Neutrophil (primary cell): Measurements from ENCODE around the gene BTRC.
"Not testable (repeated sequence)": the region's sequence is repeated elsewhere in the genome, so short reads cannot be mapped to it uniquely, and the experiment has no call there.

ENCODE experiments used
- H3K27ac ChIP-seq: fragments of 200-600 bp; sonication (generic); 2 replicates; pipeline ENCODE4 v1.5.1; 2016; ENCODE audit warnings: mild to moderate bottlenecking, moderate library complexity
- H3K27me3 ChIP-seq: fragments of 200-600 bp; sonication (generic); 2 replicates; pipeline ENCODE4 v1.6.0; 2016; ENCODE audit warnings: mild to moderate bottlenecking
- H3K36me3 ChIP-seq: fragments of 200-600 bp; sonication (generic); 2 replicates; pipeline ENCODE4 v1.5.1; 2017
- H3K4me1 ChIP-seq, 2 experiments: fragments of 200-600 bp in 1 of 2; sonication (generic) in 1 of 2; 1 replicate in 1 of 2; 2 replicates in 1 of 2; pipeline versions ENCODE4 v1.5.1 to v1.6.1; 2013 to 2016; ENCODE audit warnings: low read depth in 1 of 2, low read length in 1 of 2, mild to moderate bottlenecking in 1 of 2, moderate library complexity in 1 of 2; ENCODE audit not compliant: control insufficient read depth in 1 of 2, insufficient read depth in 1 of 2
- H3K4me3 ChIP-seq, 2 experiments: fragments of 200-600 bp in 1 of 2; sonication (generic) in 1 of 2; 1 replicate in 1 of 2; 2 replicates in 1 of 2; pipeline ENCODE4 v1.5.1; 2013 to 2016; ENCODE audit warnings: low read depth in 1 of 2, low read length in 1 of 2, mild to moderate bottlenecking in 1 of 2, moderate library complexity in 1 of 2
- H3K9me3 ChIP-seq: fragments of 200-600 bp; sonication (generic); 2 replicates; pipeline ENCODE4 v1.5.1; 2016
- TF ChIP-seq, protein P1 (sequence below): fragments of 200-600 bp; sonication (generic); IDR thresholded peaks from 2 replicates; pipeline ENCODE4 v1.5.1; 2016; ENCODE audit warnings: antibody characterized with exemption

Gene BTRC

GRCh38 chr10:101354328-101355071 is 535 bp downstream of the BTRC start:
- H3K27me3 ChIP-seq, result peaks cover 26% of the 10 kb centered on the region
- TF ChIP-seq, protein P1, sequence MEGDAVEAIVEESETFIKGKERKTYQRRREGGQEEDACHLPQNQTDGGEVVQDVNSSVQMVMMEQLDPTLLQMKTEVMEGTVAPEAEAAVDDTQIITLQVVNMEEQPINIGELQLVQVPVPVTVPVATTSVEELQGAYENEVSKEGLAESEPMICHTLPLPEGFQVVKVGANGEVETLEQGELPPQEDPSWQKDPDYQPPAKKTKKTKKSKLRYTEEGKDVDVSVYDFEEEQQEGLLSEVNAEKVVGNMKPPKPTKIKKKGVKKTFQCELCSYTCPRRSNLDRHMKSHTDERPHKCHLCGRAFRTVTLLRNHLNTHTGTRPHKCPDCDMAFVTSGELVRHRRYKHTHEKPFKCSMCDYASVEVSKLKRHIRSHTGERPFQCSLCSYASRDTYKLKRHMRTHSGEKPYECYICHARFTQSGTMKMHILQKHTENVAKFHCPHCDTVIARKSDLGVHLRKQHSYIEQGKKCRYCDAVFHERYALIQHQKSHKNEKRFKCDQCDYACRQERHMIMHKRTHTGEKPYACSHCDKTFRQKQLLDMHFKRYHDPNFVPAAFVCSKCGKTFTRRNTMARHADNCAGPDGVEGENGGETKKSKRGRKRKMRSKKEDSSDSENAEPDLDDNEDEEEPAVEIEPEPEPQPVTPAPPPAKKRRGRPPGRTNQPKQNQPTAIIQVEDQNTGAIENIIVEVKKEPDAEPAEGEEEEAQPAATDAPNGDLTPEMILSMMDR, result peak; percentile 9
- peak overlapping the region; percentile 75 for H3K27ac ChIP-seq
- no peaks in the 10 kb centered on the region for H3K9me3 ChIP-seq
- H3K4me1 ChIP-seq, result peaks cover 12% of the 10 kb centered on the region in 2 experiments
- no peaks in the 10 kb centered on the region for H3K36me3 ChIP-seq
- peak overlapping the region; percentile 81 to 88 for H3K4me3 ChIP-seq

DNA sequence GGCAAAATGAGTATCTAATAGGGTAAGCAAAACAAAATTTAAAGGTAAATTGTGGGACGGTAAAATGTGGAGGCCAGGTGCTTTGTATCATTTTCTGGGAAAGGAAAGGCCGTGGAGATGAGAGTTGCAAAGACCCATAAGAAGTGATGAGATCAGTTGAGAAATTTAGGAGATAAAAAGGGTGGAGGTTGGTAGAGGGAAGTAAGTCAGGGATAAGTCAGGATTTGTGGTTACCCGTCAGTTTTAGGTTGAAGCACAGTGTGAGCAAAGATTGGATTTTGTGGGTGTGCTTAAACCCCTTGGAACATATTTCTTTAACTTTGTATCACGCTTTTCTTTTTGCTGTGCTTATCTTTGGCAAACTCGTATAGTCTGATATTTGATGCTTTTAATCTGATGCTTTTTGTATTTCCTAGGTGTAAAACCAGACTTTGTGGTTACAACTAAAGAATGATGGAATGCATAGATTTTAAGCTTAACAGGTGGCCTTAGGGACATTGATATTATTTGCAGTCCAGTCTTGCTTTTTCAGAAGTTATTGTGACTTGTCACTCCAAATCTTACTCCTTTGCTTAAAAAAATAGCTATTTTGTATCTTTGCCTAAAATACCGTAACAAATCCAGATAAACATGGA is 1.2 kb downstream of the BTRC start:
- TF ChIP-seq, protein P1, result no peak
- Histone ChIP-seq H3K36me3 (no peaks in the 10 kb centered on the region), H3K4me3 (peak overlapping the region; percentile 81 to 88), H3K27ac (no peak overlapping the region), H3K9me3 (no peaks in the 10 kb centered on the region), H3K4me1 (peaks cover 12% of the 10 kb centered on the region in 2 experiments), H3K27me3 (peaks cover 19% of the 10 kb centered on the region)

GRCh38 chr10:101356132-101356531 is 2.2 kb downstream of the BTRC start:
- TF ChIP-seq, protein P1, result no peak
- H3K4me1 ChIP-seq, result peaks cover 12% of the 10 kb centered on the region in 2 experiments
- H3K27me3 ChIP-seq, result peaks cover 10% of the 10 kb centered on the region
- H3K9me3 ChIP-seq, result no peaks in the 10 kb centered on the region
- H3K27ac ChIP-seq, result no peak overlapping the region
- H3K4me3 ChIP-seq, result no peak overlapping the region
- no peaks in the 10 kb centered on the region for H3K36me3 ChIP-seq

- Histone ChIP-seq H3K4me1 (peaks cover 12% of the 10 kb centered on the region in 2 experiments), H3K9me3 (no peaks in the 10 kb centered on the region), H3K27ac (no peak overlapping the region), H3K27me3 (no peaks in the 10 kb centered on the region), H3K36me3 (no peaks in the 10 kb centered on the region), H3K4me3 (no peak overlapping the region)
- TF ChIP-seq, protein P1, result no peak
Observed at GRCh38 chr10:101357958-101358357, 4.0 kb downstream of the BTRC start.

- H3K27ac ChIP-seq, result no peak overlapping the region
- TF ChIP-seq, protein P1, result no peak
- no peaks in the 10 kb centered on the region for H3K27me3 ChIP-seq
- peaks cover 12% of the 10 kb centered on the region in 2 experiments for H3K4me1 ChIP-seq
- H3K36me3 ChIP-seq, result no peaks in the 10 kb centered on the region
- no peaks in the 10 kb centered on the region for H3K9me3 ChIP-seq
- H3K4me3 ChIP-seq, result no peak overlapping the region
Observed at GRCh38 chr10:101358706-101359300, 4.8 kb downstream of the BTRC start.

DNA sequence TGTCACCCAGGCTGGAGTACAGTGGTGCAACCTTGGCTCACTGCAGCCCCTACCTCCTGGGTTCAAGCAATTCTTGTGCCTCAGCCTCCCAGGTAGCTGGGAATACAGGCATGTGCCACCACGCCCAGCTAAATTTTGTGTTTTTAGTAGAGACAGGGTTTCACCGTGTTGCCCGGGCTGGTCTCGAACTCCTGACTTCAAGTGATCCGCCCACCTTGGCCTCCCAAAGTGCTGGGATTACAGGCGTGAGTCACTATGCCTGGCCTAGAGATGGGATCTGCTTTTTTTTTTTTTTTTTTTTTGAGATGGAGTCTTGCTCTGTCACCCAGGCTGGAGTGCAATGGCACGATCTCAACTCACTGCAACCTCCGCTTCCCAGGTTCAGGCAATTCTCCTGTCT is 6.1 kb downstream of the BTRC start:
- H3K9me3 ChIP-seq, H3K27me3 ChIP-seq, H3K4me3 ChIP-seq, H3K36me3 ChIP-seq, H3K27ac ChIP-seq, H3K4me1 ChIP-seq: not testable (repeated sequence)

DNA sequence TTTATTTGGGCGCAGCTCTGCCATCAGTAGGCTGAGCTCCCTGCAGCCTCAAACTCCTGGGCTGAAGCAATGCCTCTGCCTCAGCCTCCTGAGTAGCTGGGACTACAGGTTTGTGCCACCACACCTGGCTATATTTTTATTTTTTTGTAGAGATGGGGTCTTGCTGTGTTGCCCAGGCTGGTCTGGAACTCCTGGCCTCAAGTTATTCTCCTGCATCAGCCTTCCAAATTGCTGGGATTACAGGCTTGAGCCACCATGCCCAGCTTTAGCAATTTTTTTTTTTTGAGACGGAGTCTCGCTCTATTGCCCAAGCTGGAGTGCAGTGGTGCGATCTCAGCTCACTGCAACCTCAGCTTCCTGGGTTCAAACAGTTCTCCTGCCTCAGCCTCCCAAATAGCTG is 6.9 kb downstream of the BTRC start:
- not testable (repeated sequence) for H3K36me3 ChIP-seq, H3K9me3 ChIP-seq, H3K4me1 ChIP-seq, H3K4me3 ChIP-seq, H3K27me3 ChIP-seq, H3K27ac ChIP-seq
